ENCODE results near the gene CYP2S1. TPM values are rescaled to one million over a fixed set of nuclear protein-coding genes. Genes with fewer than 3 reads are reported as not detected.
A peak's percentile ranks its signal among the peaks of the same experiment; 100 is the strongest.

CYP2S1 gene
- total and polyA plus RNA-seq, 2 experiments from 2014 or later: 130 to 315 TPM

- H2AFZ ChIP-seq: no peak overlapping the region
- no peak for ATAC-seq
- peaks cover 18% of the 10 kb centered on the region; the same call in 2 of the 3 replicates for H3K9me3 Mint-ChIP-seq
These were observed 33.1 kb upstream of the CYP2S1 start for GRCh38 chr19:41159881-41160280.

GRCh38 chr19:41161903-41162302 is 31.1 kb upstream of the CYP2S1 start:
- Mint-ChIP-seq H3K4me1 (peaks cover 3% of the 10 kb centered on the region; the same call in 2 of the 3 replicates), H3K36me3 (ENCODE audit: low read depth) (peaks cover 14% of the 10 kb centered on the region; the same call in 2 of the 3 replicates), H3K9me3 (peaks cover 8% of the 10 kb centered on the region; the same call in 2 of the 3 replicates), H3K27ac (no peak overlapping the region), H3K4me3 (no peak overlapping the region), H3K27me3 (ENCODE audit: insufficient read depth, low read depth, poor library complexity) (no peaks in the 10 kb centered on the region)
- H4K20me1 ChIP-seq (replicated peaks; ENCODE audit: insufficient read depth): no peaks in the 10 kb centered on the region
- H3K4me2 ChIP-seq: no peak overlapping the region
- ATAC-seq: peak; percentile 89
- H3K27me3 ChIP-seq (ENCODE audit: insufficient read depth): no peaks in the 10 kb centered on the region
- no peak overlapping the region for H2AFZ ChIP-seq
- no peak overlapping the region for H3K4me3 ChIP-seq
- no peaks in the 10 kb centered on the region for H3F3A ChIP-seq (replicated peaks; ENCODE audit: low read depth)
- peak; percentile 84 for DNase-seq (ENCODE audit: low spot score)
- H3K4me1 ChIP-seq (ENCODE audit: insufficient read depth): 0 out of 2 replicates have a peak, but pooled peaks cover 2% of the 10 kb centered on the region
- H3K9me2 ChIP-seq (ENCODE audit: insufficient read depth): no peaks in the 10 kb centered on the region
- no peak overlapping the region for H3K27ac ChIP-seq (ENCODE audit: low read depth)
- no peaks in the 10 kb centered on the region for H3K36me3 ChIP-seq (ENCODE audit: insufficient read depth)
- H3K79me2 ChIP-seq (replicated peaks; ENCODE audit: insufficient read depth): no peaks in the 10 kb centered on the region
- TF ChIP-seq CTCF (conservative IDR thresholded peaks at IDR 0.05; ENCODE audit: low read depth in 2 of 2) (peak; percentile 89 to 96), CREB1 (CRISPR knock-in tag; IDR thresholded peaks at IDR 0.05; ENCODE audit: low read depth) (no peak)

More at GRCh38 chr19:41159881-41160280, 33.1 kb upstream of the CYP2S1 start:
- H4K20me1 ChIP-seq (replicated peaks; ENCODE audit: insufficient read depth): no peaks in the 10 kb centered on the region
- peaks cover 3% of the 10 kb centered on the region; the same call in 2 of the 3 replicates for H3K4me1 Mint-ChIP-seq
- no peaks in the 10 kb centered on the region for H3K79me2 ChIP-seq (replicated peaks; ENCODE audit: insufficient read depth)
- no peak for DNase-seq (ENCODE audit: low spot score)
- H3K4me3 Mint-ChIP-seq: no peak overlapping the region
- no peak overlapping the region for H3K27ac ChIP-seq (ENCODE audit: low read depth)
- H3K4me3 ChIP-seq: no peak overlapping the region
- peaks cover 24% of the 10 kb centered on the region; the same call in 2 of the 3 replicates for H3K36me3 Mint-ChIP-seq (ENCODE audit: low read depth)
- no peaks in the 10 kb centered on the region for H3K36me3 ChIP-seq (ENCODE audit: insufficient read depth)
- H3K27me3 Mint-ChIP-seq (ENCODE audit: insufficient read depth, low read depth, poor library complexity): no peaks in the 10 kb centered on the region
- no peaks in the 10 kb centered on the region for H3K9me2 ChIP-seq (ENCODE audit: insufficient read depth)
- no peak for TF ChIP-seq ZNF331 (CRISPR knock-in tag; IDR thresholded peaks at IDR 0.05; ENCODE audit: low read depth)
- no peak for TF ChIP-seq NANOG (IDR thresholded peaks at IDR 0.05; ENCODE audit: borderline replicate concordance)
- no peak for TF ChIP-seq ETS1 (IDR thresholded peaks at IDR 0.05)
- no peak for TF ChIP-seq REST (IDR thresholded peaks at IDR 0.05; ENCODE audit: unreplicated experiment)
- no peak for TF ChIP-seq POLR2AphosphoS5 (IDR thresholded peaks at IDR 0.05; ENCODE audit: low read depth)
- no peak for TF ChIP-seq EZH2 (IDR thresholded peaks at IDR 0.05; ENCODE audit: low read depth, unreplicated experiment)
- H3K27me3 ChIP-seq (ENCODE audit: insufficient read depth): no peaks in the 10 kb centered on the region
- H3F3A ChIP-seq (replicated peaks; ENCODE audit: low read depth): no peaks in the 10 kb centered on the region
- H3K27ac Mint-ChIP-seq: no peak overlapping the region
- H3K4me1 ChIP-seq (ENCODE audit: insufficient read depth): no peaks in the 10 kb centered on the region
- no peak overlapping the region for H3K4me2 ChIP-seq

Data from GM23338 (cell line).